ENCODE data around the gene SLC35C1. TPM values are rescaled to one million over a fixed set of nuclear protein-coding genes. Genes with fewer than 3 reads are reported as not detected.

Gene SLC35C1
- 2.7 TPM for total RNA-seq

GRCh38 chr11:45804761-45805304 is at the start of gene SLC35C1:
Gene SLC35C1 (plus strand): TSS chr11:45805149. CDS start chr11:45805802, 653 bp downstream.
- DNase-seq: peak; percentile 89

DNA sequence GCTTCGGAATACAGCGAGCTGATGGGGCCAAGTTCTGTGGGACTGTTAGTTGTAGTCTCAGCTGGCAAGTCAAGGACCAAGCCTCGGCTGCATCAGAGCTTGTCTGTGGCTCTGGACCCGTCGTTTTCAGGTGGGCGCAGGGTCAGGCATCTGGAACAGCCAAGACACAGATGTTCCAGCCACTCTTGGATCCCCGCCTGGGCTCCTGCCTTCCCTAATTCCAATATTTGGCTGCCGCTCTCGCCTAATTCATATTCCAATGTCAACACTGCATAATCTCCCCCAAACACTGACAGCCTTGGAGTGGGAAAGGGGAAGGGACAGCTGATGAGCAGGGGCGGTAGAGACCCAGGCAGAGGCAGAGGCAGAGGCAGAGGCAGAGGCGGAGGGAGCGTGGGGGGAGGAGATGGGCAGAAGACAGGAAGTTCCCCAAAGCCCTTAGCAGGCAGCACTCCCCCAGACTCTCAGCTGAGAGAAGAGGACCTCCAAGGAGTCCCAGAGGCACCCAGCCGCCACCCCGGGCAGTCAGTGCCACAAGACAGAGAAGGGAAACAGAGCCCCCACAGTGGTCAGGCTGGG is 49.6 kb upstream of the SLC35C1 start:
- no peak for DNase-seq

GRCh38 chr11:45756384-45757010 is 48.5 kb upstream of the SLC35C1 start:
- DNase-seq: no peak

DNA sequence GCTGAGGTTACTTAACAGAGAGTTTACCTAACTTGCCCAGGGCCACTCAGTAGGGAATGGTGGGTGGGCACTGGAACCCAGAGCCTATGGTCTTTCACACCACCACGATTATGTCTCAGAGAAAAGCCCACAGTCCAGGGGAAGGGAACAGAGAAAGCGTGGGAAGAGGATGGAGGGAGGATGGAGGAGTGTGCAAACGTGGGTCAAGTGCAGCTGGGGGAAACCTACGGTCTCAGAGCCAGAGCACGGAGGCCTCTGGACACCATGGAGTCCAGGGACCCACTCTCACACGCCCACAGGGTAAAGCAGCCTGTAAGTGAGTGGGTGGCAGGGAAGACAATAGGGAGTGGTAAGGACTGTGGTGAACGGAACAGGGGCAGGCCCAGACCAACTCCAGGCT is 47.3 kb upstream of the SLC35C1 start:
- no peak for DNase-seq

GRCh38 chr11:45761659-45762058 is 43.3 kb upstream of the SLC35C1 start:
- no peak for DNase-seq

- DNase-seq: no peak
Observed at GRCh38 chr11:45765107-45765668, 39.8 kb upstream of the SLC35C1 start.

DNA sequence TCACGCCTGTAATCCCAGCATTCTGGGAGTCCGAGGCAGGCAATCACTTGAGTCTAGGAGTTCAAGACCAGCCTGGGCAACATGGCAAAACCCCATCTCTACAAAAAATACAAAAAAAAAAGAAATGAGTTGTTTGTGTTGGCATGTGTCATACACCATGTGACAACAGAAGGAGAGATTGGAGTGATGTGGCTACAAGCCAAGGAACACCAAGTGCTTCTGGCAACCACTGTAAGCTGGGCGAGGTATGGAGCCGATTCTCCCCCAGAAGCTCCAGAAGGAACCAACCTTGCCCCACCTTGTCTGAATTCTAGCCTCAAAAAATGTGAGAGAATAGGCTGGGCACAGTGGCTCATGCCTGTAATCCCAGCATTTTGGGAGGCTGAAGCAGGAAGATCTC is 39.1 kb upstream of the SLC35C1 start:
- DNase-seq: no peak

- no peak for DNase-seq
Observed at GRCh38 chr11:45766469-45766868, 38.5 kb upstream of the SLC35C1 start.

- no peak for DNase-seq
Observed at GRCh38 chr11:45768486-45768885, 36.5 kb upstream of the SLC35C1 start.

DNA sequence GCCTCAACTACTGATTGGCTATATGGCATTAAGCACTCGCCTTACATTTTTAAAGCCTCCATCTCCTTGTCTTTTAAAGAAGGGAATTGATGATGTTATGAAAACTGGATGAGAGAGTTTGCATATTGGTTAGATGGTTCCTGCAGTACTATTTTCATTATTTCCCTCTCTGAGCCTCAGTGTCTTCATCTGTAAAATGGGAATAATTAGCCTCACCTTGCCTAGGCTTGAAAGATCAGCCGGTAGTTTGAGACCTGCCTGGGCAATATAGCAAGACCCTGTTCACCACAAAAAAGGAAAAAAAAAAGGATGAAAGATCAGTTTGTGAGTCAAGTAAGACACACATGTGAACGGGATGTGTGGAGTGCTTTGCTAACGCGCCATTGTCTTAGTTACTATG is 35.0 kb upstream of the SLC35C1 start:
- DNase-seq: no peak

DNA sequence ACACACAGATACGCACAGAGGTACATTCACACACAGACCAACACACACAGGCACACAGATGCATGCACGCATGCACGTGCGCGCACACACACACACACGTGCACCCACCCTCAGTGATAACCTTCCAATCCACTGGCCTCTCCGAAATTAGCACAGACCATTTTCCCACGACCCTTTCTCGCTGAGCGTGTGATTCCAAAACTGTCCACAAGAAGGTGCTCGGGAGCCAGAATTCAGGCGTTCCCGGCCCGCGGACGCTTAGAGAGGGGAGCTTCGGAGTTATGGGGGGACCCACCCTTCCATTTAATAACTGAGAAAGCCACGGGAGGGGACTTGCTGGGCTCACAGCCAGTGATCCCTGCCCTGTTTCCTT is 33.8 kb upstream of the SLC35C1 start:
- peak; percentile 39 for DNase-seq

DNA sequence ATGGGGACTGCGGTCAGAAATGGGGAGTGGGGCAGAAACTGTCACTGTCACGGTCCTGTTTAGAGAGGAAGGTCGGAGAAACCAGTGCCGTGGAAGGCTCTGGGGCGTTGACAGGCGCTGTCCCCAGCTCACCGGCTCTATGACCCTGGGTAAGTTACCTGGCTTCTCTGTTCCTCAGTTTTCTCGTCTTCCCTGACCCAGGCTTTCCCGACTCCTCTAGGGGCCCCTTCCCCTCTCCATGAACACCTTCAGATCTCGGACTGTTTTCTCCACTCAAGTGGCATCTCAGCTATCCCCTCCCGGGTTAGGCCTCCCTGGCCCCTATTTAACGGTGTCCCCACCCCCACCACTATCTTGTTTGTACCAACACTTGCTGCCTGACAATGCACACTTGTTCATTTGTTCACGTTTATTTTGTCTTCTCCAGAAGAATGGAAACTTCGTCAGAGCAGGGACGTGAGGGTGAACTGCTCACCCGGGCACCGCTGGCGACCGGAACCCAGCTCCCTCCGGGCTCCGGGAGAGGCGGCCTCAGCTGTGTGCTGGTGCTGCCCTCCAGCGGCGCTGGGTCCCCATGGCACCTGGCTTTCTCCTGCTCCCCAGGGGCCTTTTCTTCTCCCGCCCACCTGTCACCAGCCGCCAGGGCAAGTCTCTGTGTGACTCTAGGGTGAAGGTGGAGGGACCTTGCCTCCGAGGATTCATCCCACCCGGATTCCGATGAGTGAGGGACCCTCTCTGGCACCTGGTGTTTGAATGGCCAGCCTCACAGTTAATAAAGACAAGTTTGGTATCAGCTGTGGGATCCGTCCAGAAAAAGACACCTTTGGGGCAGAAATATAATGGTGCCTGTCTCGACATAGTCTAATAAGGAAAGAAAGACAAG is 33.1 kb upstream of the SLC35C1 start:
- DNase-seq: peak; percentile 49

DNA sequence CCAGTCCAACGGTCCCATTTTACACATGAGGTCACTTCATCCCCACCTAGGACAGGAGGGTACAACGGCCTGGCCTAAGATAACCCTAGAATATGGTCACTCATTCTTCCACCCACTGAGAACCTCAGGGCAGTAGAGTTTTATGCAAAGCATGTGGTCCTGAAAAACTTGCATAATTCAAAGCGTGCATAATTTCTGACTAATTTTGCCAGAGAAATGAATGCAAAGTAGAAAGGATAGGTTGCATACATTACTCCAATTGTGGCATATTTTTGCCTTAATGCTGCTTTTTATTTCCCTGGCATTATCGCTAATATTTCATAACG is 32.5 kb upstream of the SLC35C1 start:
- no peak for DNase-seq

DNA sequence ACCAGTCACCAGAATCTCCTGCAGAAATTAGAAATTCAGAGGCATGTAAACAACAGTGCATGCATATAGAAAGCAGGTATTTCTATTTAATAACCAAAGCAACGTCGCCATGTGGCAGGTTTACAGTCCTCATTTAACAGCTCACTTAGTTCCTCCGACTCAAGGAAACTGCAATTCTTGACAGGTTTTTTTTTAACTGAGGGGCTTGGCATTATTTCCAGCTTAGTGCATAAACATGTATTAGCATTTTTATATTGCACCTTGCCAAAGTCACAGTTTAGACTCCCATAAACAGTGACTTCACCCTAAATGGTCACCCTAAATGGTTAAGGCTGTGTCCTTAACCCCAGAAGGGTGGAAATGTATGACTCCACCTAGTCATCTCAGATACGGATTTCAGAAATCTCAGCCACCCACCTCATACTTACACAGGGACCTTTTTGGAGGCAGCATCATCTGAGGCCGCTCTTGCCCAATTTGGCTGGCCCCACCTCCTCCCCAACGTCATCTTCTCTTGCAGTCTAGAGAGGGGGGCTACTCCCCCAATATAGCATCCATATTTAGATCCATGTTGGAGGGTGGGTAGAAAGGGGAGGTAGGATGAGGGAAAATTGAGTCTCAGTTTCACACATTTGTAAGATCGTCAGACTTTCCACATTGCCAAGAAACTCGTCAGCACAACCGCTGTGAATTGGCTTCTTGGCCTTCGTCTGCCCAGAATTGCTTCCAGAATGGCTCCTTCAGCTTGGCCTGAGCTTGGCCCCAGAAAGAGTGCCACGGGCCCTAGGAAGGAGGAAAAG is 31.8 kb upstream of the SLC35C1 start:
- DNase-seq: no peak

GRCh38 chr11:45773786-45774655 is 30.9 kb upstream of the SLC35C1 start:
- no peak for DNase-seq

GRCh38 chr11:45774786-45775185 is 30.2 kb upstream of the SLC35C1 start:
- DNase-seq: no peak

DNA sequence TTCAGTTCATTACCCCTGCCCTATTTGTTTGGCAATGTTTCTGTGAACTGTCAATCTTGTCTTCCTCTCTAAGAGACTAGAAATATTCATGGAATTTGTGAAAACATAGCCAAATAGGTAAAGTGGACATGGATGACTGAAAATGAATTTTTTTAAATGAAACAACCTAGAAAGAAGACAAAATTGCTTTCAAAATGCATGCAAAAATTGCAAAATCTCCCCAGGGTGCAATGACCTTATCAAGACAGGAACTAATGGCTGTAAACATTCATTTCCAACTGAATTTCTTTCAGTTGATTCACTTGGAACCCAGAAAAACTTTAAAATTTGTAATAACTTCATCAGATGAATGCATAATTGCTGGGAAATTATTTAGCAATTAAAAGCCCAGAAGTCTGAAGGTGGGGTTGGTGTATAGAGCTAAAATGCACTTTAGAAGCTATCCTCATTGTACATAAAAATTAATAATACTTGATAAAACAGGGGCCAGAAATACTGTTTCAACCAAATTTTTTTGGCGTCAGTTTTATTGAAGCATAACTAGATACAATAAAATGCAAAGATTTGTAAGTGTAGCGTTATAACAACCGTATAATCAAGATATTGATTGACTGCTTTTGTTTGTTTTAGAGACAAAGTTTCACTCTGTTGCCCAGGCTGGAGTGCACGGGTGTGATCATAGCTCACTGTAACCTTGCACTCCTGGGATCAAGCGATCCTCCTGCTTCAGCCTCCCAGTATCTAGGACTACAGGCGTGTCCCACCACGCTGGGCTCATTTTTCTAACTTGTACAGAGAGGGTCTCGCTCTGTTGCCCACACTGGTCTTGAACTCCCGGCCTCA is 27.6 kb upstream of the SLC35C1 start:
- no peak for DNase-seq

DNA sequence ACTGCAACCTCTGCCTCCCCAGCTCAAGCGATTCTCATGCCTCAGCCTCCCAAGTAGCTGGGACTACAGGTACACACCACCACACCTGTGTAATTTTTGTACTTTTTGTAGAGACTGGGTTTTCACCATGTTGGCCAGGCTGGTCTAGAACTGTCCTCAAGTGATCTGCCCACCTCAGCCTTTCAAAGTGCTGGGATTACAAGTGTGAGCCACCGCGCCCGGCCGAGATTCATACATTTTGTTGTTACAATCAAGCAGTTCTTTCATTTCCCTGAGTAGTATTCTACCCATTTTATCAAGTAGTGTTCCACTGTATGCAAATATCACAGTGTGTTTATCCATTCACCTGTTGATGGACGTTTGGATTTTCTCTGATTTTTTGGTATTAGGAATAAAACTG is 26.6 kb upstream of the SLC35C1 start:
- DNase-seq: no peak

DNA sequence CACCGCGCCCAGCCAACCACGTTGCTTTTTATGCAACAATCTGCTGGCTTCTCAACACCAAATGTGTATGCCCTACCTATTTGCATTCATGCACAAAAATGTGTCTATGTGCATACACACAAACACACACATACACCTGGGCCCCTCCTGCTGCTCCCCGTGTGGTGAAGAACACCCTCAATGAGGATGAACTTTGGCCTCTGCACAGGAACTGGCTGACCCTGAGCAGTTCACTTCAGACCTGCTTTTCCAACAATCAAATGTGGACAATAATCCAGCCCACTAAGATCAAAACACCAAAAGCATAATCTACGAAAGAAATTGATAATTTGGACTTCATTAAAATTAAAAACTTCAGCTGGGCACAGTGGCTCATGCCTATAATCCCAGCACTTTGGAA is 25.3 kb upstream of the SLC35C1 start:
- no peak for DNase-seq

DNA sequence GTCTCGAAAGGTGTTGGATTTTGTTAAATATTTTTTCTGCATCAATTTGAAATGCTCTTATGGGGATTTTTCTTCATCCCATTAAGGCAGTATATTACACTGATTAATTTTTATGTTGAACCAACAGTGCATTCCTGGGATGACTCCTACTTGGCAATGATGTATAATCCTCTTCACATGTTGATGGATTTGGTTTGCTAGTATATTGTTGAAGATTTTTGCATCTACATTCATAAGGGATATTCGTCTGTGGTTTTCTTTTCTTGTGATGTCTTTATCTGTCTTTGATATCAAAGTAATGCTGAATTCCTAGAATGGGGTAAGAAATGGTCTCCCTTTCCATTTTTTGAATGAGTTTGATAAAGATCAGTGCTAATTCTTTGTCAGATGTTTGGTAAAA is 18.7 kb upstream of the SLC35C1 start:
- no peak for DNase-seq

Measured in skin of body (tissue), 2 donors.